A549 (cell line): ENCODE data around the gene DPM1. TPM values are rescaled to one million over a fixed set of nuclear protein-coding genes. Genes with fewer than 3 reads are reported as not detected.

Experiments
- ATAC-seq, 2 experiments: fragments of 200-7000 bp in 1 of 2; fragments of >200 bp in 1 of 2; cut with Nextera tagmentation in 1 of 2; cut with Tn5 transposase in 1 of 2; 3 replicates each; pipeline versions ENCODE4 v1.8.0 to v1.9.1; 2018 to 2020; ENCODE audit warnings: mild to moderate bottlenecking in 1 of 2, moderate library complexity in 1 of 2
- CTCF ChIA-PET: fragments of 300-600 bp; sonication (Branson Sonifier 250); formaldehyde crosslinking; extraction: SDS; loops from one replicate; lab custom pipeline; 2021; ENCODE audit warnings: antibody characterized with exemption, inconsistent platforms; lab: Yijun Ruan, JAX
- POLR2A ChIA-PET: fragments of 350-600 bp; formaldehyde crosslinking; extraction: SDS; loops from one replicate; lab custom pipeline; 2021; ENCODE audit warnings: antibody characterized with exemption, inconsistent platforms; lab: Yijun Ruan, JAX
- DNase-seq, 2 experiments: peaks; one replicate each; pipeline versions ENCODE4 v3.0.0 to v3.0.0-alpha.2; 2011 to 2016; ENCODE audit warnings: low read depth in 1 of 2, low spot score in 1 of 2
- FAIRE-seq: peaks from 2 replicates; lab custom pipeline; 2011; peaks lifted over from hg19 to GRCh38; lab: Jason Lieb, UNC
- H3K27ac ChIP-seq, 2 experiments: fragments of >200 bp; sonication (Bioruptor Twin); formaldehyde crosslinking; 3 replicates each; pipeline ENCODE4 v1.5.1; 2016 to 2017
- H3K4me1 ChIP-seq: fragments of >200 bp; sonication (Bioruptor Twin); formaldehyde crosslinking; 3 replicates; pipeline ENCODE4 v1.6.1; 2016
- H3K4me2 ChIP-seq: fragments of >200 bp; sonication (Bioruptor Twin); formaldehyde crosslinking; 3 replicates; pipeline ENCODE4 v1.6.1; 2016
- H3K4me3 ChIP-seq: fragments of >200 bp; sonication (Bioruptor Twin); formaldehyde crosslinking; 3 replicates; pipeline ENCODE4 v1.5.1; 2016
- H3K9me3 ChIP-seq: fragments of >200 bp; sonication (Bioruptor Twin); formaldehyde crosslinking; 3 replicates; pipeline ENCODE4 v1.6.1; 2016
- BHLHE40 ChIP-seq: IDR thresholded peaks from 2 replicates; pipeline ENCODE4 v1.6.1; 2012; ENCODE audit warnings: low read depth, low read length, inconsistent platforms
- CBX2 ChIP-seq: fragments of 200-600 bp; sonication (generic); IDR thresholded peaks from 2 replicates; pipeline ENCODE4 v1.6.1; 2016; ENCODE audit warnings: low read depth, mild to moderate bottlenecking, borderline replicate concordance
- CBX8 ChIP-seq: fragments of 200-600 bp; sonication (generic); IDR thresholded peaks from 2 replicates; pipeline ENCODE4 v1.6.1; 2016
- CEBPB ChIP-seq, 2 experiments: fragments of >200 bp in 1 of 2; sonication (Bioruptor Twin) in 1 of 2; formaldehyde crosslinking in 1 of 2; IDR thresholded peaks; 2 replicates each; pipeline ENCODE4 v1.6.1; 2012 to 2016
- EHMT2 ChIP-seq: fragments of 200-600 bp; sonication (generic); IDR thresholded peaks from 2 replicates; pipeline ENCODE4 v1.6.1; 2016; ENCODE audit warnings: antibody characterized with exemption, low read depth, mild to moderate bottlenecking, moderate library complexity
- EP300 ChIP-seq, 2 experiments: fragments of >200 bp; sonication (Bioruptor Twin); formaldehyde crosslinking; IDR thresholded peaks; 2 replicates in 1 of 2; 3 replicates in 1 of 2; pipeline ENCODE4 v1.6.1; 2016 to 2017
- ESRRA ChIP-seq: fragments of 150-350 bp; IDR thresholded peaks from 2 replicates; pipeline ENCODE4 v1.6.1; 2014; ENCODE audit warnings: mild to moderate bottlenecking, low read length, borderline replicate concordance
- FOSB ChIP-seq: fragments of 250-450 bp; sonication (Bioruptor Pico); IDR thresholded peaks from 2 replicates; pipeline ENCODE4 v1.5.0; 2020; ENCODE audit warnings: mild to moderate bottlenecking, moderate library complexity
- GATA3 ChIP-seq: IDR thresholded peaks from 2 replicates; pipeline ENCODE4 v1.6.1; 2012; ENCODE audit warnings: borderline replicate concordance
- HES2 ChIP-seq: fragments of >200 bp; sonication (Bioruptor Twin); formaldehyde crosslinking; IDR thresholded peaks from 2 replicates; pipeline ENCODE4 v1.6.1; 2016
- HEYL ChIP-seq: fragments of 250-450 bp; sonication (Bioruptor Pico); IDR thresholded peaks from 2 replicates; pipeline ENCODE4 v1.8.0; 2021; ENCODE audit warnings: mild to moderate bottlenecking, moderate library complexity
- HOXB13 ChIP-seq: fragments of 250-450 bp; sonication (Bioruptor Pico); IDR thresholded peaks from 2 replicates; pipeline ENCODE4 v1.5.0; 2020; ENCODE audit warnings: low read depth, mild to moderate bottlenecking, moderate library complexity
- JUNB ChIP-seq: fragments of >200 bp; sonication (Bioruptor Twin); formaldehyde crosslinking; IDR thresholded peaks from 2 replicates; pipeline ENCODE4 v1.6.1; 2016
- KDM5A ChIP-seq: fragments of 200-600 bp; sonication (generic); IDR thresholded peaks from 2 replicates; pipeline ENCODE4 v1.6.1; 2016; ENCODE audit warnings: antibody characterized with exemption, mild to moderate bottlenecking
- MAFK ChIP-seq: fragments of 450-650 bp; IDR thresholded peaks from 2 replicates; pipeline ENCODE4 v1.6.1; 2014; ENCODE audit not compliant: partially characterized antibody
- MAZ ChIP-seq: fragments of 150-350 bp; IDR thresholded peaks from 2 replicates; pipeline ENCODE4 v1.6.1; 2014; ENCODE audit warnings: antibody characterized with exemption, low read depth, low read length, borderline replicate concordance
- NFE2L2 ChIP-seq: fragments of 150-350 bp; conservative IDR thresholded peaks from 2 replicates; pipeline ENCODE4 v1.6.1; 2014; ENCODE audit warnings: low read length
- PBX3 ChIP-seq: IDR thresholded peaks from 2 replicates; pipeline ENCODE4 v1.6.1; 2012
- PHF8 ChIP-seq: fragments of 200-600 bp; sonication (generic); IDR thresholded peaks from 2 replicates; pipeline ENCODE4 v1.6.1; 2016; ENCODE audit warnings: low read depth, mild to moderate bottlenecking, antibody characterized with exemption, moderate library complexity, borderline replicate concordance
- RAD21 ChIP-seq, 2 experiments: fragments of >200 bp in 1 of 2; sonication (Bioruptor Twin) in 1 of 2; formaldehyde crosslinking in 1 of 2; IDR thresholded peaks in 1 of 2; conservative IDR thresholded peaks in 1 of 2; 2 replicates in 1 of 2; 3 replicates in 1 of 2; pipeline ENCODE4 v1.6.1; 2012 to 2018; ENCODE audit warnings: inconsistent platforms in 1 of 2
- RCOR1 ChIP-seq: fragments of 150-350 bp; IDR thresholded peaks from 2 replicates; pipeline ENCODE4 v1.6.1; 2014; ENCODE audit warnings: antibody characterized with exemption, low read length, low read depth
- SMC3 ChIP-seq: fragments of >200 bp; sonication (Bioruptor Twin); formaldehyde crosslinking; IDR thresholded peaks from 3 replicates; pipeline ENCODE4 v1.6.1; 2018; ENCODE audit warnings: inconsistent platforms
- TP53 ChIP-seq: fragments of 250-450 bp; sonication (Bioruptor Pico); IDR thresholded peaks from 2 replicates; pipeline ENCODE4 v1.5.0; 2021; ENCODE audit warnings: mild to moderate bottlenecking, moderate library complexity
- ZC3H11A ChIP-seq: fragments of 450-650 bp; IDR thresholded peaks from 2 replicates; pipeline ENCODE4 v1.6.1; 2014; ENCODE audit warnings: antibody characterized with exemption, mild to moderate bottlenecking
- WGBS: methylation state at CpG from one replicate; pipeline ENCODE4 v1.1.6; 2017; ENCODE audit errors: missing lambda C conversion rate; 5-methylcytosine and 5-hydroxymethylcytosine counted together
- polyA plus RNA-seq, 4 experiments: library from polyadenylated mRNA; depleted of rRNA in 3 of 4; stranded (reverse); fragments of >200 nt; fragmentation: RNase III in 1 of 4; extraction: RNeasy Plus Mini Kit Qiagen cat#74134 plus additional on column Dnase treatment in 1 of 4; gene quantifications; 2 replicates in 3 of 4; 3 replicates in 1 of 4; pipeline ENCODE4 v1.2.3, GENCODE V29; 2011 to 2017
- TF ChIP-seq, protein P1 (sequence below): fragments of 150-350 bp; IDR thresholded peaks from 2 replicates; pipeline ENCODE4 v1.6.1; 2014; ENCODE audit warnings: low read depth, mild to moderate bottlenecking, low read length
- TF ChIP-seq, protein P2 (sequence below): IDR thresholded peaks from 2 replicates; pipeline ENCODE4 v1.6.1; 2012
- TF ChIP-seq, protein P3 (sequence below): fragments of 250-450 bp; sonication (Bioruptor Pico); IDR thresholded peaks from 2 replicates; pipeline ENCODE4 v1.5.0; 2021; ENCODE audit warnings: mild to moderate bottlenecking, moderate library complexity, borderline replicate concordance

The DPM1 gene
- polyA plus RNA-seq, 2 of the 4 experiments (the other 2 are of a cell fraction) = 104 to 106 TPM

GRCh38 chr20:50924261-50924920 lies 33.9 kb downstream of the DPM1 start:
- 81% methylated on average over 2 of the region's 2 CpGs for WGBS
- ATAC-seq = no peak
- ChIA-PET CTCF (interaction anchor here (1.7 to 18.7 kb wide), 5 partner anchors 5 to 131 kb away, joined by 5 to 187 read pairs (median 167); partner anchors contain the start of genes ADNP and BCAS4), POLR2A (interaction anchor here (0.6 kb wide), 1 partner anchor 117 kb away, joined by 4 read pairs; no protein-coding TSS in a partner anchor)
- H3K4me2 ChIP-seq = no peak overlapping the region
- no peak for DNase-seq
- no peak for TF ChIP-seq BHLHE40
- TF ChIP-seq HOXB13 (CRISPR knock-in tag) = no peak
- TF ChIP-seq CBX8 = no peak
- TF ChIP-seq ESRRA = no peak
- no peak for TF ChIP-seq NFE2L2
- no peak for TF ChIP-seq ZC3H11A
- TF ChIP-seq GATA3 = no peak
- no peak for TF ChIP-seq CBX2
- TF ChIP-seq RCOR1 = no peak
- no peak for TF ChIP-seq TP53 (CRISPR knock-in tag)
- no peak for TF ChIP-seq HES2
- no peak overlapping the region for H3K27ac ChIP-seq
- no peaks in the 10 kb centered on the region for H3K9me3 ChIP-seq
- FAIRE-seq = no peak
- peaks cover 57% of the 10 kb centered on the region for H3K4me1 ChIP-seq
- H3K4me3 ChIP-seq = no peak overlapping the region

DNA sequence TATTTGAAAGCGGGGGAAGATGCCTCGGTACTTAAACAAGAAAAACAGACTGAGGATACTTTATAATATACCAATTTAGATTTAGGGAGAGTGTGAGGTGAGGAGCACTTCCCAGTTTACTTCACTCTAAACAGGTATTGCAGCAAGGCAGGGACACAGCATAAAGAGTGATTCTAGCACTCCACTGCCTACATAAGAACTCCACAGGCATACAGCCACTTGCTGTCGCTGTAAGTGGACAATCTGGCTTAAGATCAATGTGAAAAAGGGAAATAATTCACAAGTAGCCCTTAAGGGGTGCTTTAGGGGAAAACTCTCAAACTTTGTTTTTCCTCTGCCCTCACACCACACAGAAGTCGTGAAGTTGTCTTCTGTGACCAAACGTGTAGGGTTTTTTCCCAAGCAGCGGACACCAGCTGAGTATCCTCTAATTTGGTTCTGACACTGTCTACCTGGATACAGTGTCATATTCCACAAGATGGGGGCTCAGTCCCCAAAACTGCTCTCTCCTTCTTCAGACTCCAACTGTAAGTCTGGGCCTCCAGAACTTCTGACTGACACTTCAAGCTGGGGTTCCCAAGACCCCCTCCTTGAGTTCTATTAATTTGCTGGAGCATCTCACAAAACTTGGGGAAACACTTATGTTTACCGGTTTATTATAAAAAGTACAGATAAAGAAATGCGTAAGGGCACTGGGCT lies 36.4 kb downstream of the DPM1 start:
- 86% methylated on average over 8 of the region's 8 CpGs for WGBS
- Histone ChIP-seq H3K4me2 (no peak overlapping the region), H3K9me3 (no peaks in the 10 kb centered on the region), H3K4me1 (peaks cover 42% of the 10 kb centered on the region)
- no peak for FAIRE-seq
- no peak for TF ChIP-seq JUNB
- TF ChIP-seq EHMT2 = no peak
- no peak for TF ChIP-seq KDM5A
- no peak for TF ChIP-seq CBX8
- no peak for TF ChIP-seq PHF8
- TF ChIP-seq SMC3 = no peak
- TF ChIP-seq, all 56 proteins: peak for 0
- Histone ChIP-seq H3K4me3 (no peak overlapping the region), H3K27ac (no peak overlapping the region)
- ATAC-seq (0 out of 6 replicates have a peak, but pooled peaks of 1 of the 2 experiments have one; percentile 26), DNase-seq (no peak)
- POLR2A ChIA-PET = interaction anchor here (2.2 kb wide), 1 partner anchor 10 kb away, joined by 10 read pairs; the partner anchor contains the start of gene ADNP
- CTCF ChIA-PET = interaction anchor here (1.5 to 18.7 kb wide), 4 partner anchors 8 to 128 kb away, joined by 4 to 187 read pairs (median 87); partner anchors contain the start of genes ADNP and BCAS4

- Histone ChIP-seq H3K4me3 (no peak overlapping the region), H3K4me1 (peaks cover 41% of the 10 kb centered on the region), H3K4me2 (no peak overlapping the region), H3K9me3 (no peaks in the 10 kb centered on the region), H3K27ac (no peak overlapping the region)
- ChIA-PET POLR2A (interaction anchor here (2.2 kb wide), 1 partner anchor 10 kb away, joined by 10 read pairs; the partner anchor contains the start of gene ADNP), CTCF (interaction anchor here (0.7 to 18.7 kb wide), 4 partner anchors 9 to 127 kb away, joined by 3 to 187 read pairs (median 86); partner anchors contain the start of genes ADNP and BCAS4)
- DNase-seq = peak in 1 of 2 experiments; percentile 12
- FAIRE-seq = no peak
- ATAC-seq = peak in 1 of 2 experiments; percentile 40; a peak in 2 of 6 replicates
- TF ChIP-seq PBX3 (no peak), CBX2 (no peak), JUNB (no peak), MAZ (no peak), HEYL (CRISPR knock-in tag) (no peak), ESRRA (no peak), GATA3 (no peak), EP300 (IDR thresholded peaks at IDR 0.05) (no peak), FOSB (CRISPR knock-in tag) (no peak), MAFK (no peak), CEBPB (IDR thresholded peaks at IDR 0.05) (no peak), RAD21 (conservative IDR thresholded peaks at IDR 0.05 in 1 of 2, IDR thresholded peaks at IDR 0.05 in 1 of 2) (no peak)
- TF ChIP-seq, protein P1, sequence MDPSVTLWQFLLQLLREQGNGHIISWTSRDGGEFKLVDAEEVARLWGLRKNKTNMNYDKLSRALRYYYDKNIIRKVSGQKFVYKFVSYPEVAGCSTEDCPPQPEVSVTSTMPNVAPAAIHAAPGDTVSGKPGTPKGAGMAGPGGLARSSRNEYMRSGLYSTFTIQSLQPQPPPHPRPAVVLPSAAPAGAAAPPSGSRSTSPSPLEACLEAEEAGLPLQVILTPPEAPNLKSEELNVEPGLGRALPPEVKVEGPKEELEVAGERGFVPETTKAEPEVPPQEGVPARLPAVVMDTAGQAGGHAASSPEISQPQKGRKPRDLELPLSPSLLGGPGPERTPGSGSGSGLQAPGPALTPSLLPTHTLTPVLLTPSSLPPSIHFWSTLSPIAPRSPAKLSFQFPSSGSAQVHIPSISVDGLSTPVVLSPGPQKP = no peak
- TF ChIP-seq, protein P2, sequence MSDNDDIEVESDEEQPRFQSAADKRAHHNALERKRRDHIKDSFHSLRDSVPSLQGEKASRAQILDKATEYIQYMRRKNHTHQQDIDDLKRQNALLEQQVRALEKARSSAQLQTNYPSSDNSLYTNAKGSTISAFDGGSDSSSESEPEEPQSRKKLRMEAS = no peak
- TF ChIP-seq, protein P3, sequence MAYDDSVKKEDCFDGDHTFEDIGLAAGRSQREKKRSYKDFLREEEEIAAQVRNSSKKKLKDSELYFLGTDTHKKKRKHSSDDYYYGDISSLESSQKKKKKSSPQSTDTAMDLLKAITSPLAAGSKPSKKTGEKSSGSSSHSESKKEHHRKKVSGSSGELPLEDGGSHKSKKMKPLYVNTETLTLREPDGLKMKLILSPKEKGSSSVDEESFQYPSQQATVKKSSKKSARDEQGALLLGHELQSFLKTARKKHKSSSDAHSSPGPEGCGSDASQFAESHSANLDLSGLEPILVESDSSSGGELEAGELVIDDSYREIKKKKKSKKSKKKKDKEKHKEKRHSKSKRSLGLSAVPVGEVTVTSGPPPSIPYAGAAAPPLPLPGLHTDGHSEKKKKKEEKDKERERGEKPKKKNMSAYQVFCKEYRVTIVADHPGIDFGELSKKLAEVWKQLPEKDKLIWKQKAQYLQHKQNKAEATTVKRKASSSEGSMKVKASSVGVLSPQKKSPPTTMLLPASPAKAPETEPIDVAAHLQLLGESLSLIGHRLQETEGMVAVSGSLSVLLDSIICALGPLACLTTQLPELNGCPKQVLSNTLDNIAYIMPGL = no peak
Observed at GRCh38 chr20:50920997-50921396, 37.3 kb downstream of the DPM1 start.
